Hepatocyte (in vitro differentiated cells): ENCODE measurements around the gene PRDX6. TPM values are rescaled to one million over a fixed set of nuclear protein-coding genes. Genes with fewer than 3 reads are reported as not detected.

Experiments
- DNase-seq: peaks from one replicate; pipeline ENCODE4 v3.0.0-alpha.2; 2016; ENCODE audit warnings: low spot score
- H2AFZ ChIP-seq: fragments of 200-600 bp; sonication (generic); 2 replicates; pipeline ENCODE4 v1.6.0; 2016; ENCODE audit warnings: antibody characterized with exemption, mild to moderate bottlenecking
- H3K27ac ChIP-seq: fragments of 200-600 bp; sonication (generic); 2 replicates; pipeline ENCODE4 v1.5.1; 2016; ENCODE audit warnings: mild to moderate bottlenecking
- H3K27me3 ChIP-seq: fragments of 200-600 bp; sonication (generic); 2 replicates; pipeline ENCODE4 v1.6.1; 2016
- H3K36me3 ChIP-seq: fragments of 200-600 bp; sonication (generic); replicated peaks from 2 replicates; pipeline ENCODE4 v1.5.1; 2016; ENCODE audit warnings: low read depth; ENCODE audit not compliant: insufficient read depth
- H3K4me1 ChIP-seq: fragments of 200-600 bp; sonication (generic); 2 replicates; pipeline ENCODE4 v1.5.1; 2016; ENCODE audit warnings: mild to moderate bottlenecking, moderate library complexity; ENCODE audit not compliant: insufficient read depth
- H3K4me2 ChIP-seq: fragments of 200-600 bp; sonication (generic); 2 replicates; pipeline ENCODE4 v1.6.0; 2016
- H3K4me3 ChIP-seq: fragments of 200-600 bp; sonication (generic); 2 replicates; pipeline ENCODE4 v1.5.1; 2016; ENCODE audit warnings: mild to moderate bottlenecking
- H3K79me2 ChIP-seq: fragments of 200-600 bp; sonication (generic); 2 replicates; pipeline ENCODE4 v1.6.0; 2017; ENCODE audit warnings: mild to moderate bottlenecking
- H3K9me2 ChIP-seq: fragments of 200-600 bp; sonication (generic); replicated peaks from 2 replicates; pipeline ENCODE4 v1.6.0; 2017; ENCODE audit warnings: mild to moderate bottlenecking; ENCODE audit not compliant: insufficient read depth
- H3K9me3 ChIP-seq: fragments of 200-600 bp; sonication (generic); 2 replicates; pipeline ENCODE4 v1.5.1; 2016; ENCODE audit warnings: low read depth, mild to moderate bottlenecking
- H4K20me1 ChIP-seq: fragments of 200-600 bp; sonication (generic); 2 replicates; pipeline ENCODE4 v1.6.0; 2016; ENCODE audit warnings: mild to moderate bottlenecking; ENCODE audit not compliant: insufficient read depth, poor library complexity, severe bottlenecking
- EZH2 ChIP-seq: fragments of 200-600 bp; sonication (generic); IDR thresholded peaks from 2 replicates; pipeline ENCODE4 v1.6.1; 2016; ENCODE audit warnings: antibody characterized with exemption, mild to moderate bottlenecking, borderline replicate concordance
- EZH2phosphoT487 ChIP-seq: fragments of 200-600 bp; sonication (generic); IDR thresholded peaks from one replicate; pipeline ENCODE4 v1.6.1; 2018; ENCODE audit warnings: antibody characterized with exemption, mild to moderate bottlenecking, low read depth, moderate library complexity; ENCODE audit not compliant: unreplicated experiment, severe bottlenecking
- WGBS: methylation state at CpG from one replicate; pipeline ENCODE4 v1.1.6; 2016; ENCODE audit warnings: low lambda C conversion rate; ENCODE audit errors: missing lambda C conversion rate; 5-methylcytosine and 5-hydroxymethylcytosine counted together
- polyA plus RNA-seq: library from polyadenylated mRNA; unstranded; fragments of >200 nt; fragmentation: Nextera tagmentation; extraction: Ambion mirVana; gene quantifications from 2 replicates; pipeline ENCODE4 v1.2.1, GENCODE V29; 2016
- total RNA-seq: library from RNA; depleted of rRNA; stranded (reverse); fragments of >200 nt; gene quantifications from 2 replicates; pipeline ENCODE4 v1.2.3, GENCODE V29; 2014
- TF ChIP-seq, protein P1 (sequence below): fragments of 200-600 bp; sonication (generic); IDR thresholded peaks from 2 replicates; pipeline ENCODE4 v1.5.1; 2016; ENCODE audit warnings: antibody characterized with exemption, mild to moderate bottlenecking; ENCODE audit not compliant: poor library complexity

The PRDX6 gene
- total and polyA plus RNA-seq, 2 experiments from 2014 or later: 350 to 400 TPM

DNA sequence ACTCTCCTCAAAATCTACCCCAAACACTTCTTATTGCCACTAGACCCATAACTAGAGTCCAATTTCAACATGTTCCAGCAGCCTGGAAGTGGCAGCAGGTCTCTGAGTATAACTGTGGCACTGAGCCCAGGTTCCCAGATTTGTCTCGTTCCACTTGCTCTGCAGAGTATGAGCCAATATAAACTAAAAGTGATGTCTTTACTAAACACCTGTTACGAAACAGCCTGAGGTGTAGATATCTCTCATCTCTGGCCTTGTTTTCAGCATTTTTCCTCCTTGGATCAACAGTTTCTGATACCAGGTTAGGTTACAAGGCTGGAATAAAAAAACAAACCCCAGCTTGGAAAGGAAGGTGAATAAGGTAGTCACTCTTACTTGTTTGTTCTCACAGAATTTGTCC, 25.2 kb upstream of the PRDX6 start:
- no peaks in the 10 kb centered on the region for H4K20me1 ChIP-seq
- H3K36me3 ChIP-seq: no peaks in the 10 kb centered on the region
- WGBS: 74% methylated on average over 2 of the region's 2 CpGs
- no peaks in the 10 kb centered on the region for H3K27me3 ChIP-seq
- H3K79me2 ChIP-seq: peaks cover 7% of the 10 kb centered on the region
- H3K9me2 ChIP-seq: no peaks in the 10 kb centered on the region
- no peak overlapping the region for H3K4me2 ChIP-seq
- no peak overlapping the region for H3K27ac ChIP-seq
- TF ChIP-seq, protein P1, sequence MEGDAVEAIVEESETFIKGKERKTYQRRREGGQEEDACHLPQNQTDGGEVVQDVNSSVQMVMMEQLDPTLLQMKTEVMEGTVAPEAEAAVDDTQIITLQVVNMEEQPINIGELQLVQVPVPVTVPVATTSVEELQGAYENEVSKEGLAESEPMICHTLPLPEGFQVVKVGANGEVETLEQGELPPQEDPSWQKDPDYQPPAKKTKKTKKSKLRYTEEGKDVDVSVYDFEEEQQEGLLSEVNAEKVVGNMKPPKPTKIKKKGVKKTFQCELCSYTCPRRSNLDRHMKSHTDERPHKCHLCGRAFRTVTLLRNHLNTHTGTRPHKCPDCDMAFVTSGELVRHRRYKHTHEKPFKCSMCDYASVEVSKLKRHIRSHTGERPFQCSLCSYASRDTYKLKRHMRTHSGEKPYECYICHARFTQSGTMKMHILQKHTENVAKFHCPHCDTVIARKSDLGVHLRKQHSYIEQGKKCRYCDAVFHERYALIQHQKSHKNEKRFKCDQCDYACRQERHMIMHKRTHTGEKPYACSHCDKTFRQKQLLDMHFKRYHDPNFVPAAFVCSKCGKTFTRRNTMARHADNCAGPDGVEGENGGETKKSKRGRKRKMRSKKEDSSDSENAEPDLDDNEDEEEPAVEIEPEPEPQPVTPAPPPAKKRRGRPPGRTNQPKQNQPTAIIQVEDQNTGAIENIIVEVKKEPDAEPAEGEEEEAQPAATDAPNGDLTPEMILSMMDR: no peak
- TF ChIP-seq EZH2phosphoT487 (no peak), EZH2 (no peak)
- no peaks in the 10 kb centered on the region for H3K4me1 ChIP-seq
- H2AFZ ChIP-seq: no peak overlapping the region
- no peaks in the 10 kb centered on the region for H3K9me3 ChIP-seq
- no peak for DNase-seq
- H3K4me3 ChIP-seq: no peak overlapping the region

DNA sequence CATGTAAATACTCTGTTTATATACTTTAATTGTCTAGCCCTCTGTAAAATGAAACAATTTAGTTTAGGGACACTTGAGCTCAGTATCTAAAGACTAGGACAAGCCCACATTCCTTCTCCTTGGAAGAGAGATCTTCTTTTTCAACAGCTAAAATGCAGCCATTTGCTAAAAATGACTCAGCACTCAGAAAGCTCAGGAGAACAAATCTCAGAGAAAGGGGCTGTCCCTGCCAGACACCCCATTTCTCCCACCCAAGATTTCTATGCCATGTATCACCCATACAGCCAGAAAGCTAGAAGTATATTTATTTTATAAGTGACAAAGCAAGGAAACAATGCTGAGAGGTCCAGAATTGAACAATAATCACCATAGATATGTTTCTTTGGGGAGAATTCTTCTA, 23.2 kb upstream of the PRDX6 start:
- TF ChIP-seq, protein P1: no peak
- TF ChIP-seq EZH2phosphoT487 (no peak), EZH2 (no peak)
- no peak overlapping the region for H3K4me3 ChIP-seq
- no peaks in the 10 kb centered on the region for H3K4me1 ChIP-seq
- no peaks in the 10 kb centered on the region for H3K27me3 ChIP-seq
- no peaks in the 10 kb centered on the region for H3K9me3 ChIP-seq
- no peaks in the 10 kb centered on the region for H3K9me2 ChIP-seq
- H3K27ac ChIP-seq: peak overlapping the region; percentile 47
- no peaks in the 10 kb centered on the region for H4K20me1 ChIP-seq
- H3K4me2 ChIP-seq: no peak overlapping the region
- DNase-seq: no peak
- peaks cover 3% of the 10 kb centered on the region for H3K79me2 ChIP-seq
- no peaks in the 10 kb centered on the region for H3K36me3 ChIP-seq
- no peak overlapping the region for H2AFZ ChIP-seq

DNA sequence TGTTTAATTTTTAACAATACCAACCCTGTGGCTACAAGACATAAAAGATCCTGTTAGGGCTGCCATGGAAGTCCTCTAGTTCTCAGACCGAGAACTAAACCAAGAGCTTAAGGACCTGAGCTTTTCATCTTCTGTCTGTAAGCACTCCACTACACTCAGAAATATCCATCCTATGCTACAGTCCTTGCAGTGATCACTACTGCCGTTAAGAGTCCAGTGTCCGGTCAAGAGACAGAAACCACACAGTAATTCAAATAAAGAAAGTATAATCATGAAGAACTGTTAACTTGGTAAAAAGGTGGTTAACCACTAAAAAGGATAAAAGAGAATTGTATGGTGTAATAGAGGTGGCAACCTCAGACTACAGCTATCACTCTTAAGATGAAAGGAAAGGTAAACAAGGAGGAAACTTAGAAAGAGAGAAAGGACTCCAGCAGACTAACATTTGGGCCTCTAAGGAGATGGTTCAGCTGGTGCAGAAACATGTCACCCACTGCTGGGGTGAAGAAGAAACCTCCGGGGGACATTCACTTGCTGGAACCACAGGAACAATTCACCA, 22.1 kb upstream of the PRDX6 start:
- no peaks in the 10 kb centered on the region for H3K36me3 ChIP-seq
- H2AFZ ChIP-seq: no peak overlapping the region

More for the DNA sequence above, 22.1 kb upstream of the PRDX6 start:
- Histone ChIP-seq H3K4me2 (no peak overlapping the region), H3K4me1 (no peaks in the 10 kb centered on the region), H4K20me1 (no peaks in the 10 kb centered on the region), H3K27me3 (no peaks in the 10 kb centered on the region), H3K4me3 (no peak overlapping the region), H3K27ac (no peak overlapping the region), H3K9me2 (no peaks in the 10 kb centered on the region), H3K79me2 (peaks cover 3% of the 10 kb centered on the region), H3K9me3 (no peaks in the 10 kb centered on the region)
- DNase-seq: no peak
- TF ChIP-seq EZH2phosphoT487 (no peak), EZH2 (no peak)
- TF ChIP-seq, protein P1: no peak
- WGBS: 96% methylated on average over 4 of the region's 4 CpGs
